Upper lobe of right lung (tissue), 1 donor: ENCODE measurements around the gene SPR. TPM values are rescaled to one million over a fixed set of nuclear protein-coding genes. Genes with fewer than 3 reads are reported as not detected.
A peak's percentile ranks its signal among the peaks of the same experiment; 100 is the strongest.

Experiments
- ATAC-seq: fragments of 200-7000 bp; cut with Tn5 transposase; one replicate; pipeline ENCODE4 v1.9.1; 2020; ENCODE audit warnings: mild to moderate bottlenecking, moderate library complexity
- DNase-seq: peaks from one replicate; pipeline ENCODE4 v3.0.0-alpha.2; 2020
- H3K27ac ChIP-seq: fragments of 200-600 bp; one replicate; pipeline ENCODE4 v1.8.0; 2022
- H3K27me3 ChIP-seq: fragments of 200-600 bp; one replicate; pipeline ENCODE4 v1.8.0; 2022; ENCODE audit warnings: mild to moderate bottlenecking
- H3K36me3 ChIP-seq: fragments of 200-600 bp; one replicate; pipeline ENCODE4 v1.8.0; 2022
- H3K4me1 ChIP-seq: fragments of 200-600 bp; one replicate; pipeline ENCODE4 v1.8.0; 2022
- H3K4me3 ChIP-seq: fragments of 200-600 bp; one replicate; pipeline ENCODE4 v1.8.0; 2022; ENCODE audit warnings: mild to moderate bottlenecking
- H3K9me3 ChIP-seq: fragments of 200-600 bp; one replicate; pipeline ENCODE4 v1.8.0; 2022
- CTCF ChIP-seq: fragments of 200-600 bp; IDR thresholded peaks from one replicate; pipeline ENCODE4 v1.8.0; 2022; ENCODE audit warnings: antibody characterized with exemption
- intact Hi-C: fragments of 100-400 bp; cut with DNase I; formaldehyde crosslinking; loops from one replicate; pipeline ENCODE4 v1.11.0; 2022
- long read RNA-seq: library from polyadenylated mRNA; unstranded; transcript quantifications from one replicate; pipeline ENCODE4 v2.0.0, GENCODE V29; 2021
- total RNA-seq: library from RNA; stranded (reverse); fragmentation: NEBNext Ultra II Directional; extraction: Animal tissue kit (Norgen Biotek cat#: 25700); gene quantifications from one replicate; pipeline ENCODE4 v1.2.1, GENCODE V29; 2021
- donor health status: DM: no; HTN: yes; CAD: no; lungs with severe emphysema.

The SPR gene
- total RNA-seq = 44.1 TPM
- long read RNA-seq, transcript SPR-201 (3 exons, 1,480 nt) = major isoform, 109 of 123 reads
- long read RNA-seq, partial matches to known transcripts = 9 of 123 reads
- long read RNA-seq, other reads (novel, unspliced or antisense) = 3 of 123 reads

- H3K4me3 ChIP-seq = peak within 1 kb of the TSS; percentile 84
- DNase-seq (peak; percentile 92), ATAC-seq (peak; percentile 94)
- H3K4me1 ChIP-seq = peaks cover 17% of the 10 kb centered on the region
- no peaks in the 10 kb centered on the region for H3K9me3 ChIP-seq
- no peak for TF ChIP-seq CTCF
- intact Hi-C loops = no loop called here
- H3K36me3 ChIP-seq = peaks cover 8% of the 10 kb centered on the region
- peak within 1 kb of the TSS; percentile 89 for H3K27ac ChIP-seq
- no peaks in the 10 kb centered on the region for H3K27me3 ChIP-seq
Observed at GRCh38 chr2:72887032-72887739, at the start of gene SPR. TSS of gene SPR (plus strand) at chr2:72887408. CDS start at chr2:72887433, 25 bp downstream.

- H3K27me3 ChIP-seq = no peaks in the 10 kb centered on the region
- intact Hi-C loops = no loop called here
- ATAC-seq (no peak), DNase-seq (no peak)
- no peaks in the 10 kb centered on the region for H3K9me3 ChIP-seq
- no peak for TF ChIP-seq CTCF
- H3K36me3 ChIP-seq = no peaks in the 10 kb centered on the region
- H3K27ac ChIP-seq = no peak overlapping the region
- no peaks in the 10 kb centered on the region for H3K4me1 ChIP-seq
- no peak overlapping the region for H3K4me3 ChIP-seq
Observed at GRCh38 chr2:72840066-72840465, 47.1 kb upstream of the SPR start.

GRCh38 chr2:72841462-72842125 lies 45.6 kb upstream of the SPR start:
- intact Hi-C loops = no loop called here
- Histone ChIP-seq H3K27me3 (no peaks in the 10 kb centered on the region), H3K9me3 (no peaks in the 10 kb centered on the region), H3K36me3 (no peaks in the 10 kb centered on the region), H3K4me3 (no peak overlapping the region), H3K27ac (no peak overlapping the region), H3K4me1 (no peaks in the 10 kb centered on the region)
- DNase-seq (no peak), ATAC-seq (no peak)
- TF ChIP-seq CTCF = no peak

GRCh38 chr2:72843301-72843700 lies 43.9 kb upstream of the SPR start:
- intact Hi-C loops = no loop called here
- no peak for ATAC-seq
- no peak for TF ChIP-seq CTCF

GRCh38 chr2:72846171-72847095 lies 40.8 kb upstream of the SPR start:
- Histone ChIP-seq H3K4me1 (no peaks in the 10 kb centered on the region), H3K4me3 (no peak overlapping the region), H3K27ac (no peak overlapping the region), H3K27me3 (peaks cover 9% of the 10 kb centered on the region), H3K36me3 (no peaks in the 10 kb centered on the region), H3K9me3 (no peaks in the 10 kb centered on the region)
- no peak for TF ChIP-seq CTCF
- intact Hi-C loops = no loop called here
- DNase-seq (no peak), ATAC-seq (no peak)

More at GRCh38 chr2:72843301-72843700, 43.9 kb upstream of the SPR start:
- no peak overlapping the region for H3K27ac ChIP-seq
- DNase-seq = no peak
- H3K9me3 ChIP-seq = no peaks in the 10 kb centered on the region
- no peaks in the 10 kb centered on the region for H3K4me1 ChIP-seq
- H3K4me3 ChIP-seq = no peak overlapping the region
- H3K36me3 ChIP-seq = no peaks in the 10 kb centered on the region
- H3K27me3 ChIP-seq = no peaks in the 10 kb centered on the region
